GM21717 (cell line): ENCODE data around the gene VAV3.
"Not testable (repeated sequence)": the region's sequence is repeated elsewhere in the genome, so short reads cannot be mapped to it uniquely, and the experiment has no call there.

Source experiments
- ATAC-seq: cut with Tn5 transposase; IDR thresholded peaks from one replicate; pipeline ENCODE4 v1.9.1; 2021; ENCODE audit warnings: mild to moderate bottlenecking, moderate library complexity; ENCODE audit not compliant: unreplicated experiment

The VAV3 gene

GRCh38 chr1:107762751-107763390, 202.1 kb downstream of the VAV3 start:
- ATAC-seq: no peak

GRCh38 chr1:107760065-107760464, 204.9 kb downstream of the VAV3 start:
- no peak for ATAC-seq

- no peak for ATAC-seq
These were observed 214.5 kb downstream of the VAV3 start for GRCh38 chr1:107750364-107750959.

- no peak for ATAC-seq
These were observed 216.4 kb downstream of the VAV3 start for GRCh38 chr1:107748531-107748930.

GRCh38 chr1:107741242-107741641, 223.7 kb downstream of the VAV3 start:
- no peak for ATAC-seq

GRCh38 chr1:107740579-107740978, 224.4 kb downstream of the VAV3 start:
- ATAC-seq: no peak

- no peak for ATAC-seq
These were observed 225.3 kb downstream of the VAV3 start for GRCh38 chr1:107739651-107740050.

- no peak for ATAC-seq
These were observed 225.8 kb downstream of the VAV3 start for GRCh38 chr1:107739201-107739600.

GRCh38 chr1:107733401-107733800, 231.6 kb downstream of the VAV3 start:
- ATAC-seq: not testable (repeated sequence)

GRCh38 chr1:107727866-107728265, 237.1 kb downstream of the VAV3 start:
- ATAC-seq: no peak

GRCh38 chr1:107726860-107727259, 238.1 kb downstream of the VAV3 start:
- no peak for ATAC-seq

GRCh38 chr1:107724648-107725047, 240.3 kb downstream of the VAV3 start:
- ATAC-seq: no peak

GRCh38 chr1:107720210-107720609, 244.8 kb downstream of the VAV3 start:
- not testable (repeated sequence) for ATAC-seq

GRCh38 chr1:107710005-107710404, 255.0 kb downstream of the VAV3 start:
- ATAC-seq: no peak

GRCh38 chr1:107707111-107707510, 257.9 kb downstream of the VAV3 start:
- no peak for ATAC-seq

GRCh38 chr1:107706182-107706581, 258.8 kb downstream of the VAV3 start:
- no peak for ATAC-seq

- no peak for ATAC-seq
These were observed 260.1 kb downstream of the VAV3 start for GRCh38 chr1:107704911-107705310.

- ATAC-seq: no peak
These were observed 261.9 kb downstream of the VAV3 start for GRCh38 chr1:107702946-107703571.

GRCh38 chr1:107700651-107701050, 264.3 kb downstream of the VAV3 start:
- ATAC-seq: not testable (repeated sequence)

GRCh38 chr1:107698161-107698560, 266.8 kb downstream of the VAV3 start:
- ATAC-seq: no peak

- ATAC-seq: no peak
These were observed 269.6 kb downstream of the VAV3 start for GRCh38 chr1:107695341-107695740.

- ATAC-seq: no peak
These were observed 272.2 kb downstream of the VAV3 start for GRCh38 chr1:107692580-107693345.
